GM19438 (cell line): ENCODE data around the gene SH3RF2.
"Not testable (repeated sequence)": the region's sequence is repeated elsewhere in the genome, so short reads cannot be mapped to it uniquely, and the experiment has no call there.

Experiments
- ATAC-seq: cut with Tn5 transposase; IDR thresholded peaks from one replicate; pipeline ENCODE4 v1.9.1; 2021; ENCODE audit warnings: low read depth; ENCODE audit not compliant: unreplicated experiment

SH3RF2 gene

DNA sequence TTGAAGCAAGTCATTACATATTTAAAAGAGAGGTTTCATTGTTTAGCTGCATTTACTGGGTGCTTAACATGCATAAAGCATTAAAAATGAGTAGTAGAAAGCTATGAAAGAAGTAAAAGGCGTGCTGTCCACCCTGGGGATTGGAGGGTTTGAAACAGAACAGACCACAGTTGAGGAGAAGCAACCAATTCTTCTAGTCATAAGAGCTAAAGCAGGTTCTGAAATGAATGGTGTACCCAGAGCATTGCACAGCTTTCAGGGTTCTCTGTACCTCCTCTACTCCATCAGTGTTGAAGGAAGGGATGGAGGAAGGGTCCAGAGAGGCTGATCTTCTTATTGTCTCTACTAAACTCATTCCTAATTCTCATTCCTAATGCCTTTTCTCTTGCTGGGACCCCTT lies 68.9 kb downstream of the SH3RF2 start:
- ATAC-seq: no peak

DNA sequence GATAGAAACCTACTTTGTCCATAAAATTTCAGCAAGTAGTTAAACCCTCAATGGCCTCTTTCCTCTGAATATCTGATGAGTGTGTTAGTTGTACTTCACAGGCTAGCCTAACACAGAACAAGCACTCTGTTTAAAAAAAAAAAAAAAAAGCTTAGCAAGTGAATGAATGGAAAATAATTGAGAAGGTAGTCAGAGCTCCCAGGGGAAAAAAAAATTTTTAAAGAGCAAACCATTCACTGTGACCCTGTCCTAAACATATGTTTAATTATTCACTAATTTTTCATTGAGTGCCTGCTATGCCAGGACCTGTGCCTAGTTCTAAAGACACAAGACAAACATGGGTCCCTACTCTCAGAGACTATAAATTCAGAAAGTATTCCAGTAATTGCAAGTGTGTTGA lies 69.3 kb downstream of the SH3RF2 start:
- ATAC-seq: no peak

DNA sequence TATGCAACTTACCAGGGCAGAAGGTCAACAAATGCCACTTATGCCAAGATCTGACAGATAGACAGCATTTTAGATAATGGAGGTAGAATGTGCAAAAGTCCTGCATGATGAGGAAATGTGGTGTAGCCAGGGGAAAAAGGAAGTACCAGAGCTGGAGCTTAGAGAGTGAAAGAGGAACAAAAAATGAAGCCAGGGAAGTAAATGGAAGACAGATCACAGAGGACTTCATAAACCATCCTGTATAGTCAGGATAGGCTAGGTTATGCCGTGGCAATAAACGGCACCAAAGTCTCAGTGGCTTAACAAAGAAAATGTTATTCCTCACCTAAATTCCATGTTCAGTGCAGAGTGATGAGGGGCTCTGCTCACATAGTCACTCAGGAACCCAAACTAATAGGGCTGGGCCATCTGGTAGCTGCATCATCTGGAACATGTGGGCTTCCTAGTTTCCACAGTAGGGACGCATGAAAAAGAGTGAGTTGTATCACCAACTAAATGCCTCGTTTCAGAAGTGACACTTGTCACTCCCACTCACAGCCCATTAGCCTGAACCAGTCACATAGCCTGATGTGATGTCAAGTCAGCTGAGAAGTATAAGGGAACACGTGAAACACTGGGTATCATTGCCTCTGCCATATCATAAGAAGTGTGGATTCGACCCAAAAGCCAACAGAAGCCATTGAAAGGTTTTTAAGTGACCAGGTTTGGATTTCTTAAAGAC lies 70.3 kb downstream of the SH3RF2 start:
- no peak for ATAC-seq

DNA sequence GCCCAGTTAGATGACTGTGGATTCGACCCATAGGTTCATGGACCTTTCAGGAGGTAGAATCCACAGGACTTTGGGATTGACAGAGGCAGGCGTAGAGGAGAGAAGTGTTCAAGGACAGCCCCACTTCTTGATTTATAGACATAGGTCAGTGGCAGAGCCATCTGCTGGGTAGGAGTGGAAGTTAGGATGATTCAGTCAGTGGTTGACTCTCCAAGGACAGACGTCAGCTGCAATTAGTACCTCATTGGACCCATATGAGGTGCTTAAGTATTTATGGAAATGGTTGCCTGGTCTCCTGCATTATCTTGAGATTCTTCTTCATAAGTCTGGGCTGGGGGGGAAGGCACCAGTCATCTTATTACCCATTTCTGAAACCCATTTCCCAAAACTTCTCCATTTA lies 70.9 kb downstream of the SH3RF2 start:
- no peak for ATAC-seq

DNA sequence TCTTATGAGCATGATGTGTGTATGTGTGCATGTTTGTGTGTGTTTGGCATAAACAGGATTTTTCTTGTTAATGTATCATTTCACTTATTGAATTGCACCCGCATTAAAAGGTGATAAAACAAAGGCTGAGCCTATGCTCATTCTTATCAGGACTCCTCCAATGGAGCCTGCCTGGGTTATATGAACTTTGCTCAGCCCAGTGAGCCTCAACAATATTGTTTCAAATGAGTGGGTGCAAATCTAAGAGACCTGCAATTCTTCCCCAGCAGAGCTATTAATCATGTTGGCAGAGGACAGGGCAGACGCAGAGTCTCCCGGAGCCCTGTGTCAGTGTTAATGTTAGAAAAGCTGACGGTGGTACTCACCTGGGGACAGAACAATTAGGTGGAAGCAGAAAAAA lies 71.6 kb downstream of the SH3RF2 start:
- no peak for ATAC-seq

DNA sequence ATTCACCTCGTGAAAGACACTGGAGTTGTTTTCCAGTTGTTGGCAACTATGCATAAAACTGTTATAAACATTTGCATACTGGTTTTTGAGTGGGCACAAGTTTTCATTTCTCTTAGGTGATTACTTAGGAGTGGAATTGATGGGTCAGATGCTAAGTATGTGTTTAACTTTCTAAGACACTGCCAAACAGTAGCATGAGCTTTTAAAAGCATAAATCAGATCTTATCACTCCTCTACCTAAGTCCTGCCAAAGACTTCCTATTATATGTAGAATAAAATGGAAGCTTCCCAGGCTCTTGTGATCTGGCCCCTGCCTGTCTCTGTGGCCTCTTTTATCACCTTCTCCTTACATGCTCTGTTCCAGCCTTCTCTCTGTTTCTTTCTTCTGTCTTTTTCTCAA lies 72.6 kb downstream of the SH3RF2 start:
- no peak for ATAC-seq

DNA sequence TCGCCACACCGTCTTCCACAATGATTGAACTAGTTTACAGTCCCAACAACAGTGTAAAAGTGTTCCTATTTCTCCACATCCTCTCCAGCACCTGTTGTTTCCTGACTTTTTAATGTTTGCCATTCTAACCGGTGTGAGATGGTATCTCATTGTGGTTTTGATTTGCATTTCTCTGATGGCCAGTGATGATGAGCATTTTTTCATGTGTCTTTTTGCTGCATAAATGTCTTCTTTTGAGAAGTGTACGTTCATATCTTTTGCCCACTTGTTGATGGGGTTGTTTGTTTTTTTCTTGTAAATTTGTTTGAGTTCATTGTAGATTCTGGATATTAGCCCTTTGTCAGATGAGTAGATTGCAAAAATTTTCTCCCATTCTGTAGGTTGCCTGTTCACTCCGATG lies 74.1 kb downstream of the SH3RF2 start:
- ATAC-seq: not testable (repeated sequence)

DNA sequence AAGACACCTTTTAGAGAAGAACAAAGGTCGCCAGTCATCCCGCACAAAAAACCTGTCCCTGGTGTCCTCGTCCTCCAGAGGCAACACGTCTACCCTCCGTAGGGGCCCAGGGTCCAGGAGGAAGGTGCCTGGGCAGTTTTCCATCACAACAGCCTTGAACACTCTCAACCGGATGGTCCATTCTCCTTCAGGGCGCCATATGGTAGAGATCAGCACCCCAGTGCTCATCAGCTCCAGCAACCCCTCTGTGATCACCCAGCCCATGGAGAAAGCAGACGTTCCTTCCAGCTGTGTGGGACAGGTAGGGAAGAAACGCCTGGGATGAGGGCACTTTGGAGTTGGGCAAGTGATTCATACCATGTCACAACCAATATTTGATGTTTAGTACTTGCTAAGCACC lies 77.4 kb downstream of the SH3RF2 start:
- ATAC-seq: no peak

DNA sequence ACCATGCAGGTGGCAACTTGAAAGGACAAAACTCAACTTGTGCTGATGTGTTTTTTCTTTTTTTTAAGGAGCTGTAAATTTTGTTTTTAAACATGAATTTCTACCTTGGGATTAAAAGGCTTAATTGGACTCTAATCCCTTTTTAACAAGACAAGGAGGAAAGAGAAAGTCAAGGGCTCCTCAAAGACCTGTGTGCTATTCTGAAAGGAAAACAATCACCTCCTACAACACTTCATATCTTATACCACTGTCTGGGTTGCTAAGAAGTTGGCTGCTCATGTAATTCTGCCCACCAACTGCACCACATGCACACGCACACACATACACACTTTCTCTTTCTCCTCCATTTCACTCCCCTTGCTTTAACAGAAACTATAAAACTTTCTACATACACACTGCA lies 78.6 kb downstream of the SH3RF2 start:
- ATAC-seq: no peak

DNA sequence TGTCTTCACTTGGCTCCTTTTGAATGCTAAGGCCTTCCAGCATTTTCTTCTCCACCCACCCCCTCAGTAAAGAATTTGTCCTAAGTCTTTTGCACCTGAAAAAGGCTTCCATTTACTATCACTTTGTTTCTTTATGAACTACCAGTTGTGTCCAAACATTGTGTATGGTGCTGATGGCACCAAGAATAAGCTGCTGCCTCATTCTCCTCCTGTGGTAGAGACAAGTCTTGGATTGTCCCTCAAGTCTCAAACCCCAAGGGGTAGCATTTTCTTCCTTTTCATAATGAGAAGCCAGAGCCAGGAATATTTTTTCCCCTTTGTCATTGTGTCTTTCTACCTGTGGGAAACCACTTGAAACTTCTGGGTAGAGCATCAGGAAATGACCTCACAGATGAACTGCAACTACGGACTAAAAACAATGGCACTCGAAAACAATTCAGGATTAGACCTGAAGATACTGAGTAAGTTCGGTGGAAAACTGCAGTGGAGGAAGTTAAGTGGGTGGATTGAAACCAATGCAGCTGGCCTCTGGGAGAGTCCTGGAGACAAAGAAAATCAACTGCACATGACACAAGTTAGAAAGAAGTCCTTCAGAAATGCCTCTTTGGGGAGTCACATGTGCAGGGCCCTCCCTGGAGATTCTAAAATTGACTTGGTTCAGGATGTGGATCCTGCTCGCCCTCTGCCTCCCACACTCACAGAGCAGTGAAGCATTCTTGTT lies 80.5 kb downstream of the SH3RF2 start:
- ATAC-seq: no peak

DNA sequence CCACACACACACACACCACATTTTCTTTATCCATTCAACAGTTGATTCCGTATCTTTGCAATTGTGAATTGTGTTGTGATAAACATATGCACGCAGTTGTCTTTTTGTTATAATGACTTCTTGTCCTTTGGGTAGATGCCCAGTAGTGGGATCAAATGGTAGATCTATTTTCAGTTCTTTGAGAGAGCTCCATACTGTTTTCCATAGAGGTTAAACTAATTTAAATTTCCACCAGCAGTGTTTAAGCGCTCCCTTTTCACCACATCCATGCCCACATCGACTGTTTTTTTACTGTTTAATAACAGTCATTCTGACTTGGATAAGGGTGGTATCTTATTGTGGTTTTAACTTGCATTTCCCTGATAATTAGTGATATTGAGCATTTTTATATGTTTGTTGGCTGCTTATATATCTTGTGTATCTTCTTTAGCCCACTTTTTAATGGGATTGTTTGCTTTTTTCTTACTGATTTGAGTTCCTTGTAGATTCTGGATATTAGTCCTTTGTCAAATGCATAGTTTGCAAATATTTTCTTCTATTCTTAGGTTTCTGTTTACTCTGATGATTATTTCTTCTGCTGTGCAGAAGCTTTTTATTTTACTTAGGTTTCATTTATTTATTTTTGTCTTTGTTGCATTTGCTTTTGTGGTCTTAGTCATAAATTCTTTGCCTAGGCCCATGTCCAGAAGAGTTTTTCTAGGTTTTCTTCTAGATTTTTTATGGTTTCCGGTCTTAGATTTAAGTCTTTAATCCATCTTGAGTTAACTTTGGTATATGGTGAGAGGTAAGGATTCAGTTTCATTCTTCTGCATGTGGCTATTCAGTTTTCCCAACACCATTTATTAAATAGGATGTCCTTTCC lies 82.4 kb downstream of the SH3RF2 start:
- no peak for ATAC-seq

DNA sequence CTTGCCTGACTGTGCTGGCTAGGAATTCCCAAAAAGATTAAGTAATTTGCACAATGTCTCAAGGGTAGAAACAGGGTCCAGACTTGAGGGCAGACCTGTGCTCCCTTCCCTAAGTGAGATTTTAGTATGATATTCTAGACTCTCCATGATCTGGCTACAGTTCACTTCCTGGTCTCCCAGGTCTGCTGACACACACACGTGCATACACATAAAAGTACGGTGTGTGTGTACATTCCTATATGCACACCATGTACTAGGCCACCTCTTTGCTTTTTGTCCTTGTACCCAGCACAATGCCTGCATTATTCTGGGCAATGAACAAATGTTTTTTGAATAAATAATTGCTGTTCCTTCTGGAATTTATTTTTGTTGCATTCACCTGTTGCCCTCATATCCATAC lies 83.7 kb downstream of the SH3RF2 start:
- no peak for ATAC-seq

DNA sequence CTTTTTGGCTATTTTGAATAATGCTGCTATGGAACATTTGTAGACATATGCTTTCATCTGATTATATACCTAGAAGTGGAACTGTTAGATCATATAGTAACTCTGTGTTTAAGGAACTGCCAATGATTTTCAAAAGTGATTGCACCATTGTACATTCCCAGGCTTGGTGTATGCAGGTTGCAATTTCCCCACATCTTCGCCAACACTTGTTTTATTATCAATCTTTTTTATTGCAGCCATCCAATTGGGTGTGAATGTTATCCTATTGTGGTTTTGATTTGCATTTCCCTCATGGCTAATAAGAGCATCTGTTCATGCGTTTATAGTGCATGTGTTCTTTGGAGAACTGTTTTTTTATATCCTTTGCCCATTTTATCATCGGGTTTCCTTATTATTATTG lies 87.7 kb downstream of the SH3RF2 start:
- ATAC-seq: no peak

DNA sequence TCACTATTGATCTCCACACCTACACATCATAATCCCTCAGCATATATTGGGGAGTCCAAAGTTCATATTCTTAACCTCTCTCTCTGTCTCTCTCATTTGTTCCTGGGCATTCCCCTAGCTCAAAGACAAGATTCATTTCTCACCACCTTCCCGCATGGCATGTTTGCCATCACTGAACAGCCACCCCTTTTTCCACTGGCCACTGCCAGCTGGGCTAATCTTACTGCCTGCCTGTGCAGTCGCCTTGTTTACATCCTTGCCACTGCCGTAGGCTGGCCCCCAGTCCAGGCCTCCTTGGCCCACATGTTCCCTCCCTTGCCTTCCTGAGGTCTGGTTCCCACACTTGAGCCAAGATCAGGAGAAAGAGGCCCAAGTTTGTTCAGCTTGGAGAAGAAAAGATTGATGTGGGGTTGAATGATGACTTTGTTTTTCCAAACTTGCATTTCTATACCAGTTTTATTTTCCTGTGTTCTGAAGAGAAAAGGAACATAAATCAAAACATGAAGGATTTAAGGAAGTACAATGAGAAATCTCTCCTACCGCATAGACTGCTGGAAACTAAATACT lies 88.8 kb downstream of the SH3RF2 start:
- ATAC-seq: no peak

DNA sequence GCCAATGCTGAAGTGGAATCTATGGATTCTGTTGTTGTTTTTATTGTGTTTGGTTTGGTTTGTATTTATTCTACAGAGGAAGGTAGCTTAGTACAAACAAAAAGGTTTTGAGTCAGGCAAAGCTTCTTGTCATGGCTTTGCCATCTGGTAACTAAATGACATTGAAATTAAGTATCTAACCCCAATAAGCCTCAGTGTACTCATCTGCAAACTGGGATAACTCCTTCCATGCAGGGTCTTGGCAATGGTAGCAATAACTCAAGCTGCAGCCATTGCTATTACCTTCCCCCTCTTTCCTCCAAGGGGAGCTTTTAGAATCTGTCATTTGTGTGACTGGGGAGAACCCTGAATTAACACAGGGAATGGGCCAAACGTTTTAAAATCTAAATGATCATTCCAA lies 89.3 kb downstream of the SH3RF2 start:
- no peak for ATAC-seq

DNA sequence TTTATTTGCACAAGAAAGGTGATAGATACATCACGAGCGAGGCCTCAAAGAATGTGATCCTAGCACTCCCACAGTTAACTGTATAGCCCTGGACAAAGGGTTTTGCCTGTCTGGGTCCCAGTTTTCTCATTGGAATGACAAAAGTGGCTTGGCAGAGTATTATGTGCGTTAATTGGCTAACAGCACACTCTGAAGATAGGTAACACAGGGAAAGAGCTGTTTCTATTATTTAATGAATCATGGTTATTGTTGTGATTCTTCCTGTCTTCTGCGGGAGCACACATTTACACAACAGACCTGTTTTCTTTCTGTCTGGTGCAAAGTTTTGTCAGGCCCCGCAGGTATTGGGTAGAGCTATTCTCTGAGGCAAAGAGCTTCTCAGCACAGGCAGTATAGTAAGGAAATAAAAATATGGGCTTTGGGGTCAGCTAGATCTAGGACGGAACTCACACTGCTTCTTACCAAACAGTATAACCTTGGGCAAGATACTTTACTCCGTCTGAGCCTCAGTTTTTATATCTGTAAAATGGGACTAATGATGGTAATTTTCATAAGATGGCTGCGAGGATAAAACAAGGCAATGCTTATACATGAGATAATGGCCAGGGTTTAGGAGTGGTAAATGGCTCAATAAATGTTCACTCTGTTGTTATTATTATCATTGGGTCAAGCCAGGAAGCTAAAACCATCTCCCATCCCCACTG lies 90.1 kb downstream of the SH3RF2 start:
- ATAC-seq: no peak

DNA sequence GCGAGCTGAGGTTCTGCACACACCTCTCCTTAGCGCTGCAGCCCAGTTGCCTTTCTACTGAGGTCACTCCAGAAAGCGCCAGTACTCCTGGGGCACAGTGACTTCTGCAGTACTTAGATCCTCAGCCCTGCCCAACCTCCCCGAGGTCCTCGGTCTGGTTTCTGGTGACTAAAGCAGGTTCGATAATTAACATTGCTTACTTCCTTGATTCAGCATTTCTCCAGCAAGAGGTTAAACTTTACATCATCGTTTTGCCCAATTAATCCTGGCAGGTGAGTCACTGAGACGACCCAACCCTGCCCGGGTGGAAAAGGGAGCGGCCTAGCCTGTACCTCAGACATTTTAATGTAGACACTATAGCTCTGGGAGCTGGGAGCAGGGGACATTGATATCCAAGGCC lies 91.4 kb downstream of the SH3RF2 start:
- no peak for ATAC-seq

DNA sequence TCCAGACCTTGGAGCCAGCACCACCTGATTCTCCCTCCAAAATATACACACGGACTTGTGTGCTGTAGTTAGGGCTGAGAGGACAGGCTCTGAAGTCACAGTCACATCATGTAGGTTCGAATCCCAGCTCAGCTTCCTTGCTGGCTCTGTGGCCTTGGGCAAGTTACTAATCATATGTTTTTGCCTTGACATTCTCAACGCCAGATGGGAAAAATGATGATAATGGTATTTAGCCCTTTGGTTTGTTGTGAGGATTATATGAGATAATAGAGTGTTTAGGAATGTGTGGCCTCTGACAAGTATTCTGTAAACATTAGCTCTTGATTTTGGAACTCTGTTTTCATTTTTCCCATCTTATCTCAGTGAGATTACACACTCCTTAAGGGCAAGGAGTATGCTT lies 96.5 kb downstream of the SH3RF2 start:
- no peak for ATAC-seq

DNA sequence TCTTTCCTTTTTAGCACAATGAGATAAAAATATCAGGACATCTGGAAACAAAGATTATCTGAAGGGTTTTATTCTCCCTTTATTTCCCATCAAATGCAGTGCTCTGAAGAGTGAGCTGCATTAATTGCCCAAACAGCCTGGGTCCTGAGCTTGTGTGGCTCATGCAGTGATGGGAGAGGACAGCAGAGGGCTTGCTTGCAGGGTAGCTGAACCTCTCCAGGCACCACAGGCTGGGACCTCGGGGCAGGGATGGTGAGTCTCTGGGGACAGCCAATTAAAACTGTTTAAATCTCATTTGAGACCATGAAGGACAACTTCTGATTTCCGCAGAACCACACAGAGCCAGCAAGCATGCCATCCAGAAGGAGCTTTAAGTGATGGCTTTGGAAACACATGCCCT lies 97.7 kb downstream of the SH3RF2 start:
- no peak for ATAC-seq

DNA sequence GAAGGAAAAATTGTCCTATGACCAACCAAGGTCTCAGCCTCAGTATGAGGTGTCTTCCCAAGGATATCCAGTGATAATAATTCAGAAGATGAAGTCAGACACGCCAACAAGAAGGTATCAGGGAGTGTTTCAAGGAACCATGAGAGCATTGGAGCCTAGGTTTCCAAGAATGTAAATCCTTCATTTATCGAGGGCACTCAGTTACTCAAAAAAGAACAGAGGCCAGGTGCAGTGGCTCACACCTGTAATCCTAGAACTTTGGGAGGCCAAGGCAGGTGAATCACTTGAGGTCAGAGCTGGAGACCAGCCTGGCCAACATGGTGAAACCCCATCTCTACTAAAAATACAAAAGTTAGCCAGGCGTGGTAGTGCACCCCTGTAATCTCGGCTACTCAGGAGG lies 98.2 kb downstream of the SH3RF2 start:
- no peak for ATAC-seq

DNA sequence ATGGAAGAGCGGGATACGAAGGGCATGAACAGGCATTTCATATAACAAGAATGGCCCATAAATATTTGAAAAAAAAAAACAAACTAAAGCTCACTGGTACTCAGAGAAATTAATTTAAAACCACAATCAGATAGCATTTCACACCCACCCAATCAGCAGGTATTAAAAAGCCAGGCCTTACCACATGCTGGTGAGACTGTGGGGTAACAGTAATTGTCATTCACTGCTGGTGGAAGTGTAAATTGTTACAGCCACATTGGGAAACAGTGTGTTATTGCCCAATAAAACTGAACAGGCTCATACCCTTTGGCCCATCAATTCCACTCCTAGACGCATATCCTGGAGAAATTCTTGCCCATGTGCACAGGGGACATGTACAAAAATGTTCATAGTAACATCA lies 103.0 kb downstream of the SH3RF2 start:
- ATAC-seq: no peak
